ENCODE data around the gene C11orf65. TPM values are rescaled to one million over a fixed set of nuclear protein-coding genes. Genes with fewer than 3 reads are reported as not detected.
"Not testable (repeated sequence)": the region's sequence is repeated elsewhere in the genome, so short reads cannot be mapped to it uniquely, and the experiment has no call there.

The C11orf65 gene
- total RNA-seq, 1 experiment from 2014 or later: 2.3 TPM

- no peaks in the 10 kb centered on the region for H3K27me3 ChIP-seq (ENCODE audit: low read length)
- H3K27ac ChIP-seq (ENCODE audit: low read length): no peak overlapping the region
- no peaks in the 10 kb centered on the region for H4K20me1 ChIP-seq (ENCODE audit: insufficient read depth, low read depth, low read length)
- no peak overlapping the region for H2AFZ ChIP-seq (ENCODE audit: low read length)
- no peaks in the 10 kb centered on the region for H3K4me1 ChIP-seq (ENCODE audit: low read length)
- no peak overlapping the region for H3K9ac ChIP-seq (ENCODE audit: low read length)
- H3K4me3 ChIP-seq (ENCODE audit: low read length): no peak overlapping the region
- H3K36me3 ChIP-seq (ENCODE audit: insufficient read depth, low read length): no peaks in the 10 kb centered on the region
- H3K79me2 ChIP-seq (ENCODE audit: low read length): no peaks in the 10 kb centered on the region
- DNase-seq: no peak
- H3K9me2 ChIP-seq (replicated peaks; ENCODE audit: insufficient read depth, low read length): no peaks in the 10 kb centered on the region
- H3K9me3 ChIP-seq (ENCODE audit: low read length): no peaks in the 10 kb centered on the region
- H3K4me2 ChIP-seq (ENCODE audit: low read depth, low read length, poor library complexity, severe bottlenecking): no peak overlapping the region
Measured at GRCh38 chr11:108403052-108403451, 64.3 kb downstream of the C11orf65 start.

- H4K20me1 ChIP-seq (ENCODE audit: insufficient read depth, low read depth, low read length): no peaks in the 10 kb centered on the region
- no peak for DNase-seq
- H3K9me3 ChIP-seq (ENCODE audit: low read length): no peaks in the 10 kb centered on the region
- no peaks in the 10 kb centered on the region for H3K9me2 ChIP-seq (replicated peaks; ENCODE audit: insufficient read depth, low read length)
- no peak overlapping the region for H3K9ac ChIP-seq (ENCODE audit: low read length)
- H3K27me3 ChIP-seq (ENCODE audit: low read length): no peaks in the 10 kb centered on the region
- no peak overlapping the region for H2AFZ ChIP-seq (ENCODE audit: low read length)
- H3K27ac ChIP-seq (ENCODE audit: low read length): no peak overlapping the region
- H3K79me2 ChIP-seq (ENCODE audit: low read length): no peaks in the 10 kb centered on the region
- no peaks in the 10 kb centered on the region for H3K36me3 ChIP-seq (ENCODE audit: insufficient read depth, low read length)
- no peak overlapping the region for H3K4me3 ChIP-seq (ENCODE audit: low read length)
- no peak overlapping the region for H3K4me2 ChIP-seq (ENCODE audit: low read depth, low read length, poor library complexity, severe bottlenecking)
- H3K4me1 ChIP-seq (ENCODE audit: low read length): no peaks in the 10 kb centered on the region
Measured at GRCh38 chr11:108402241-108402640, 65.1 kb downstream of the C11orf65 start.

- H4K20me1 ChIP-seq (ENCODE audit: insufficient read depth, low read depth, low read length): no peaks in the 10 kb centered on the region
- H3K9ac ChIP-seq (ENCODE audit: low read length): no peak overlapping the region
- H3K36me3 ChIP-seq (ENCODE audit: insufficient read depth, low read length): no peaks in the 10 kb centered on the region
- H3K79me2 ChIP-seq (ENCODE audit: low read length): no peaks in the 10 kb centered on the region
- no peak overlapping the region for H3K4me3 ChIP-seq (ENCODE audit: low read length)
- no peaks in the 10 kb centered on the region for H3K27me3 ChIP-seq (ENCODE audit: low read length)
- no peak overlapping the region for H3K27ac ChIP-seq (ENCODE audit: low read length)
- no peaks in the 10 kb centered on the region for H3K9me2 ChIP-seq (replicated peaks; ENCODE audit: insufficient read depth, low read length)
- no peaks in the 10 kb centered on the region for H3K9me3 ChIP-seq (ENCODE audit: low read length)
- no peak overlapping the region for H3K4me2 ChIP-seq (ENCODE audit: low read depth, low read length, poor library complexity, severe bottlenecking)
- H3K4me1 ChIP-seq (ENCODE audit: low read length): no peaks in the 10 kb centered on the region
- no peak overlapping the region for H2AFZ ChIP-seq (ENCODE audit: low read length)
- no peak for DNase-seq
Measured at GRCh38 chr11:108398439-108398838, 68.9 kb downstream of the C11orf65 start.

- H3K9me2 ChIP-seq (replicated peaks; ENCODE audit: insufficient read depth, low read length); H2AFZ ChIP-seq (ENCODE audit: low read length); H3K4me1 ChIP-seq (ENCODE audit: low read length); H3K9me3 ChIP-seq (ENCODE audit: low read length); H3K27ac ChIP-seq (ENCODE audit: low read length); H4K20me1 ChIP-seq (ENCODE audit: insufficient read depth, low read depth, low read length); H3K36me3 ChIP-seq (ENCODE audit: insufficient read depth, low read length); H3K79me2 ChIP-seq (ENCODE audit: low read length); DNase-seq; H3K4me2 ChIP-seq (ENCODE audit: low read depth, low read length, poor library complexity, severe bottlenecking); H3K27me3 ChIP-seq (ENCODE audit: low read length); H3K9ac ChIP-seq (ENCODE audit: low read length); H3K4me3 ChIP-seq (ENCODE audit: low read length): not testable (repeated sequence)
Measured at GRCh38 chr11:108396672-108397071, 70.7 kb downstream of the C11orf65 start.

GRCh38 chr11:108394744-108395284 is 72.5 kb downstream of the C11orf65 start:
- no peaks in the 10 kb centered on the region for H3K9me2 ChIP-seq (replicated peaks; ENCODE audit: insufficient read depth, low read length)

GRCh38 chr11:108393046-108393445 is 74.3 kb downstream of the C11orf65 start:
- Histone ChIP-seq H3K9me2 (replicated peaks; ENCODE audit: insufficient read depth, low read length) (no peaks in the 10 kb centered on the region), H3K27ac (ENCODE audit: low read length) (no peak overlapping the region), H3K4me3 (ENCODE audit: low read length) (no peak overlapping the region), H3K27me3 (ENCODE audit: low read length) (no peaks in the 10 kb centered on the region), H3K9me3 (ENCODE audit: low read length) (no peaks in the 10 kb centered on the region), H3K4me2 (ENCODE audit: low read depth, low read length, poor library complexity, severe bottlenecking) (no peak overlapping the region), H3K9ac (ENCODE audit: low read length) (no peak overlapping the region), H4K20me1 (ENCODE audit: insufficient read depth, low read depth, low read length) (no peaks in the 10 kb centered on the region), H2AFZ (ENCODE audit: low read length) (no peak overlapping the region), H3K4me1 (ENCODE audit: low read length) (no peaks in the 10 kb centered on the region), H3K36me3 (ENCODE audit: insufficient read depth, low read length) (no peaks in the 10 kb centered on the region), H3K79me2 (ENCODE audit: low read length) (no peaks in the 10 kb centered on the region)
- no peak for DNase-seq

More at GRCh38 chr11:108394744-108395284, 72.5 kb downstream of the C11orf65 start:
- no peaks in the 10 kb centered on the region for H3K36me3 ChIP-seq (ENCODE audit: insufficient read depth, low read length)
- H3K79me2 ChIP-seq (ENCODE audit: low read length): no peaks in the 10 kb centered on the region
- no peaks in the 10 kb centered on the region for H4K20me1 ChIP-seq (ENCODE audit: insufficient read depth, low read depth, low read length)
- H2AFZ ChIP-seq (ENCODE audit: low read length): no peak overlapping the region
- H3K9ac ChIP-seq (ENCODE audit: low read length): no peak overlapping the region
- no peak overlapping the region for H3K27ac ChIP-seq (ENCODE audit: low read length)
- H3K4me3 ChIP-seq (ENCODE audit: low read length): no peak overlapping the region
- no peak overlapping the region for H3K4me2 ChIP-seq (ENCODE audit: low read depth, low read length, poor library complexity, severe bottlenecking)
- DNase-seq: no peak
- no peaks in the 10 kb centered on the region for H3K27me3 ChIP-seq (ENCODE audit: low read length)
- H3K9me3 ChIP-seq (ENCODE audit: low read length): no peaks in the 10 kb centered on the region
- H3K4me1 ChIP-seq (ENCODE audit: low read length): no peaks in the 10 kb centered on the region

GRCh38 chr11:108392353-108392752 is 75.0 kb downstream of the C11orf65 start:
- Histone ChIP-seq H3K9me3 (ENCODE audit: low read length) (no peaks in the 10 kb centered on the region), H3K4me1 (ENCODE audit: low read length) (no peaks in the 10 kb centered on the region), H3K9me2 (replicated peaks; ENCODE audit: insufficient read depth, low read length) (no peaks in the 10 kb centered on the region), H3K27me3 (ENCODE audit: low read length) (no peaks in the 10 kb centered on the region), H4K20me1 (ENCODE audit: insufficient read depth, low read depth, low read length) (no peaks in the 10 kb centered on the region), H3K36me3 (ENCODE audit: insufficient read depth, low read length) (no peaks in the 10 kb centered on the region), H3K9ac (ENCODE audit: low read length) (no peak overlapping the region), H3K4me2 (ENCODE audit: low read depth, low read length, poor library complexity, severe bottlenecking) (no peak overlapping the region), H3K4me3 (ENCODE audit: low read length) (no peak overlapping the region), H2AFZ (ENCODE audit: low read length) (no peak overlapping the region), H3K27ac (ENCODE audit: low read length) (no peak overlapping the region), H3K79me2 (ENCODE audit: low read length) (no peaks in the 10 kb centered on the region)
- no peak for DNase-seq

GRCh38 chr11:108388576-108388975 is 78.8 kb downstream of the C11orf65 start:
- Histone ChIP-seq H4K20me1 (ENCODE audit: insufficient read depth, low read depth, low read length) (no peaks in the 10 kb centered on the region), H3K4me2 (ENCODE audit: low read depth, low read length, poor library complexity, severe bottlenecking) (no peak overlapping the region), H3K79me2 (ENCODE audit: low read length) (no peaks in the 10 kb centered on the region), H3K27me3 (ENCODE audit: low read length) (no peaks in the 10 kb centered on the region), H3K4me1 (ENCODE audit: low read length) (no peaks in the 10 kb centered on the region), H3K27ac (ENCODE audit: low read length) (no peak overlapping the region), H3K36me3 (ENCODE audit: insufficient read depth, low read length) (no peaks in the 10 kb centered on the region), H3K9me2 (replicated peaks; ENCODE audit: insufficient read depth, low read length) (no peaks in the 10 kb centered on the region), H3K9me3 (ENCODE audit: low read length) (no peaks in the 10 kb centered on the region), H2AFZ (ENCODE audit: low read length) (no peak overlapping the region), H3K9ac (ENCODE audit: low read length) (no peak overlapping the region), H3K4me3 (ENCODE audit: low read length) (no peak overlapping the region)
- DNase-seq: no peak

- H3K4me3 ChIP-seq (ENCODE audit: low read length); H3K27ac ChIP-seq (ENCODE audit: low read length); H2AFZ ChIP-seq (ENCODE audit: low read length); H3K4me1 ChIP-seq (ENCODE audit: low read length); H3K9me3 ChIP-seq (ENCODE audit: low read length); H4K20me1 ChIP-seq (ENCODE audit: insufficient read depth, low read depth, low read length); H3K4me2 ChIP-seq (ENCODE audit: low read depth, low read length, poor library complexity, severe bottlenecking); H3K79me2 ChIP-seq (ENCODE audit: low read length); DNase-seq; H3K27me3 ChIP-seq (ENCODE audit: low read length); H3K9me2 ChIP-seq (replicated peaks; ENCODE audit: insufficient read depth, low read length); H3K9ac ChIP-seq (ENCODE audit: low read length): not testable (repeated sequence)
- H3K36me3 ChIP-seq (ENCODE audit: insufficient read depth, low read length): peaks cover 33% of the 10 kb centered on the region
Measured at GRCh38 chr11:108373505-108373904, 93.8 kb downstream of the C11orf65 start.
